HG02588 (cell line): ENCODE data around the gene SLC37A4.
"Not testable (repeated sequence)": the region's sequence is repeated elsewhere in the genome, so short reads cannot be mapped to it uniquely, and the experiment has no call there.

ENCODE experiments used
- ATAC-seq: cut with Tn5 transposase; IDR thresholded peaks from one replicate; pipeline ENCODE4 v1.9.1; 2021; ENCODE audit warnings: mild to moderate bottlenecking, moderate library complexity; ENCODE audit not compliant: unreplicated experiment

The SLC37A4 gene

GRCh38 chr11:119042927-119043326 lies 12.2 kb upstream of the SLC37A4 start:
- no peak for ATAC-seq

GRCh38 chr11:119041821-119042514 lies 11.3 kb upstream of the SLC37A4 start:
- ATAC-seq = no peak

GRCh38 chr11:119039471-119039870 lies 8.8 kb upstream of the SLC37A4 start:
- ATAC-seq = not testable (repeated sequence)

GRCh38 chr11:119038884-119039283 lies 8.2 kb upstream of the SLC37A4 start:
- no peak for ATAC-seq

GRCh38 chr11:119034813-119035212 lies 4.1 kb upstream of the SLC37A4 start:
- no peak for ATAC-seq

- not testable (repeated sequence) for ATAC-seq
These were observed 2.7 kb upstream of the SLC37A4 start for GRCh38 chr11:119033421-119033820.

GRCh38 chr11:119031912-119032280 lies 1.2 kb upstream of the SLC37A4 start:
- no peak for ATAC-seq

GRCh38 chr11:119030029-119030328 lies 698 bp downstream of the SLC37A4 start:
- ATAC-seq = peak; percentile 6

- ATAC-seq = peak; percentile 7
These were observed 1.2 kb downstream of the SLC37A4 start for GRCh38 chr11:119029340-119030028.

- ATAC-seq = no peak
These were observed 1.7 kb downstream of the SLC37A4 start for GRCh38 chr11:119029069-119029339.

GRCh38 chr11:119028346-119029068 lies 2.2 kb downstream of the SLC37A4 start:
- ATAC-seq = no peak

- no peak for ATAC-seq
These were observed 2.9 kb downstream of the SLC37A4 start for GRCh38 chr11:119027561-119028345.

- no peak for ATAC-seq
These were observed 3.7 kb downstream of the SLC37A4 start for GRCh38 chr11:119026970-119027369.

GRCh38 chr11:119025978-119026766 lies 4.5 kb downstream of the SLC37A4 start:
- no peak for ATAC-seq

GRCh38 chr11:119025541-119025940 lies 5.1 kb downstream of the SLC37A4 start:
- no peak for ATAC-seq

GRCh38 chr11:119025099-119025473 lies 5.6 kb downstream of the SLC37A4 start:
- ATAC-seq = no peak

GRCh38 chr11:119024430-119025098 lies 6.1 kb downstream of the SLC37A4 start:
- ATAC-seq = no peak

GRCh38 chr11:119023741-119024140 lies 6.9 kb downstream of the SLC37A4 start:
- ATAC-seq = no peak

GRCh38 chr11:119021631-119022030 lies 9.0 kb downstream of the SLC37A4 start:
- ATAC-seq = no peak

- ATAC-seq = no peak
These were observed 10.7 kb downstream of the SLC37A4 start for GRCh38 chr11:119019996-119020395.
